Left lung (tissue), 10 donors: ENCODE results near the gene RPS10. TPM values are rescaled to one million over a fixed set of nuclear protein-coding genes. Genes with fewer than 3 reads are reported as not detected.

Experiments
- ATAC-seq: fragments of 200-7000 bp; cut with Tn5 transposase; one replicate; pipeline ENCODE4 v1.9.1; 2020; ENCODE audit warnings: moderate library complexity
- DNase-seq, 4 donors: peaks; one replicate each; pipeline ENCODE4 v3.0.0-alpha.2; 2013 to 2020
- H3K27ac ChIP-seq, 2 donors: fragments of 200-600 bp; sonication (generic) in 1 of 2; one replicate each; pipeline versions ENCODE4 v1.5.0 to v1.8.0; 2020 to 2021
- H3K27me3 ChIP-seq, 2 donors: fragments of 200-600 bp; sonication (generic) in 1 of 2; one replicate each; pipeline versions ENCODE4 v1.5.0 to v1.8.0; 2020 to 2021
- H3K36me3 ChIP-seq, 2 donors: fragments of 200-600 bp; sonication (generic) in 1 of 2; one replicate each; pipeline versions ENCODE4 v1.5.0 to v1.8.0; 2020 to 2021
- H3K4me1 ChIP-seq, 2 donors: fragments of 200-600 bp; one replicate each; pipeline ENCODE4 v1.8.0; 2021
- H3K4me3 ChIP-seq, 2 donors: fragments of 200-600 bp; sonication (generic) in 1 of 2; one replicate each; pipeline versions ENCODE4 v1.5.0 to v1.8.0; 2020 to 2021; ENCODE audit warnings: mild to moderate bottlenecking in 1 of 2
- H3K9me3 ChIP-seq, 2 donors: fragments of 200-600 bp; sonication (generic) in 1 of 2; one replicate each; pipeline versions ENCODE4 v1.5.0 to v1.8.0; 2020 to 2021
- CTCF ChIP-seq, 2 donors: fragments of 200-600 bp; sonication (generic) in 1 of 2; IDR thresholded peaks; one replicate each; pipeline versions ENCODE4 v1.5.0 to v1.8.0; 2021; ENCODE audit warnings: antibody characterized with exemption in 2 of 2
- intact Hi-C, 2 donors: fragments of 100-400 bp; cut with DNase I; formaldehyde crosslinking; loops; one replicate each; pipeline versions ENCODE4 v1.11.2 to v1.14.2; 2022
- polyA plus RNA-seq, 6 donors: library from polyadenylated mRNA; unstranded; fragments of 120-200 nt; gene quantifications; one replicate each; pipeline ENCODE4 v1.2.1, GENCODE V29; 2013; ENCODE audit not compliant: insufficient read length in 6 of 6
- total RNA-seq, 2 donors: library from RNA; stranded (reverse); fragmentation: NEBNext Ultra II Directional; extraction: Animal tissue kit (Norgen Biotek cat#: 25700); gene quantifications; one replicate each; pipeline ENCODE4 v1.2.1, GENCODE V29; 2021
- donor health status: DM: no; HTN: yes; CAD: no.
- donor health status: DM: no; HTN: no; CAD: no.

RPS10 gene
- total and polyA plus RNA-seq, 8 donors: 1,031 to 1,686 (median 1,594) TPM

GRCh38 chr6:34391786-34392496 lies 33.9 kb downstream of the RPS10 start:
- no peak for TF ChIP-seq CTCF (IDR thresholded peaks at IDR 0.05)
- intact Hi-C loops: no loop called here
- peaks cover 7 to 55% of the 10 kb centered on the region in 2 donors for H3K4me1 ChIP-seq
- peak overlapping the region; percentile 94 to 99 for H3K27ac ChIP-seq
- peak overlapping the region; percentile 77 to 94 for H3K4me3 ChIP-seq
- ATAC-seq (peak; percentile 54), DNase-seq (peak; percentile 36 to 91 (median 54))
- peaks cover 0 to 5% of the 10 kb centered on the region in 2 donors for H3K9me3 ChIP-seq
- no peaks in the 10 kb centered on the region for H3K27me3 ChIP-seq
- no peaks in the 10 kb centered on the region for H3K36me3 ChIP-seq

- Histone ChIP-seq H3K9me3 (peaks cover 0 to 2% of the 10 kb centered on the region in 2 donors), H3K27me3 (no peaks in the 10 kb centered on the region), H3K27ac (peak overlapping the region; percentile 94 to 99), H3K36me3 (no peaks in the 10 kb centered on the region), H3K4me1 (peaks cover 7 to 60% of the 10 kb centered on the region in 2 donors), H3K4me3 (peak overlapping the region; percentile 77 to 94)
- no peak for DNase-seq
- intact Hi-C loops: no loop called here
- no peak for ATAC-seq
- no peak for TF ChIP-seq CTCF (IDR thresholded peaks at IDR 0.05)
Observed at GRCh38 chr6:34391473-34391785, 34.4 kb downstream of the RPS10 start.

GRCh38 chr6:34390531-34391472 lies 35.1 kb downstream of the RPS10 start:
- Histone ChIP-seq H3K4me1 (peaks cover 7 to 66% of the 10 kb centered on the region in 2 donors), H3K4me3 (peak overlapping the region; percentile 77 to 94), H3K27ac (peak overlapping the region; percentile 94 to 99), H3K27me3 (no peaks in the 10 kb centered on the region), H3K9me3 (no peaks in the 10 kb centered on the region), H3K36me3 (no peaks in the 10 kb centered on the region)
- DNase-seq (peak in 3 of 4 donors; percentile 36 to 51 (median 48)), ATAC-seq (peak; percentile 34)
- TF ChIP-seq CTCF (IDR thresholded peaks at IDR 0.05): no peak
- intact Hi-C loops: no loop called here

GRCh38 chr6:34389034-34389433 lies 36.8 kb downstream of the RPS10 start:
- Histone ChIP-seq H3K4me1 (peaks cover 7 to 81% of the 10 kb centered on the region in 2 donors), H3K27ac (peak overlapping the region in 1 of 2 donors; percentile 18), H3K9me3 (no peaks in the 10 kb centered on the region), H3K27me3 (no peaks in the 10 kb centered on the region), H3K36me3 (no peaks in the 10 kb centered on the region), H3K4me3 (no peak overlapping the region)
- ATAC-seq: no peak
- no peak for DNase-seq
- TF ChIP-seq CTCF (IDR thresholded peaks at IDR 0.05): no peak
- intact Hi-C loops: no loop called here

- Histone ChIP-seq H3K9me3 (no peaks in the 10 kb centered on the region), H3K36me3 (no peaks in the 10 kb centered on the region), H3K4me3 (no peak overlapping the region), H3K4me1 (peaks cover 5 to 81% of the 10 kb centered on the region in 2 donors), H3K27ac (no peak overlapping the region), H3K27me3 (no peaks in the 10 kb centered on the region)
- no peak for ATAC-seq
- DNase-seq: no peak
- intact Hi-C loops: no loop called here
- no peak for TF ChIP-seq CTCF (IDR thresholded peaks at IDR 0.05)
Observed at GRCh38 chr6:34388421-34388820, 37.4 kb downstream of the RPS10 start.
